Neural cell (in vitro differentiated cells): ENCODE data around the gene LYPD6.

Experiments used
- CTCF ChIP-seq: fragments of 450-650 bp; IDR thresholded peaks from 2 replicates; pipeline ENCODE4 v1.5.1; 2014; ENCODE audit warnings: antibody characterized with exemption, mild to moderate bottlenecking, moderate library complexity; ENCODE audit not compliant: poor library complexity, severe bottlenecking
- EZH2 ChIP-seq: fragments of 200-600, 300-800 bp; shearing (Covaris generic), sonication (generic); IDR thresholded peaks from 2 replicates; pipeline ENCODE4 v1.6.1; 2014; ENCODE audit warnings: antibody characterized with exemption, low read length, borderline replicate concordance, mild to moderate bottlenecking; ENCODE audit not compliant: insufficient read depth, poor library complexity, severe bottlenecking
- MXI1 ChIP-seq: fragments of 450-650 bp; conservative IDR thresholded peaks from 2 replicates; pipeline ENCODE4 v1.6.1; 2014; ENCODE audit warnings: antibody characterized with exemption, mild to moderate bottlenecking; ENCODE audit not compliant: poor library complexity, severe bottlenecking
- RAD21 ChIP-seq: fragments of 450-650 bp; conservative IDR thresholded peaks from 2 replicates; pipeline ENCODE4 v1.6.1; 2014; ENCODE audit warnings: antibody characterized with exemption, mild to moderate bottlenecking, moderate library complexity
- TF ChIP-seq, protein P1 (sequence below): IDR thresholded peaks from 2 replicates; pipeline ENCODE4 v1.6.1; 2012; ENCODE audit warnings: borderline replicate concordance

GRCh38 chr2:149342509-149342908 is 12.1 kb downstream of the LYPD6 start:
- TF ChIP-seq MXI1, result no peak
- TF ChIP-seq, protein P1, sequence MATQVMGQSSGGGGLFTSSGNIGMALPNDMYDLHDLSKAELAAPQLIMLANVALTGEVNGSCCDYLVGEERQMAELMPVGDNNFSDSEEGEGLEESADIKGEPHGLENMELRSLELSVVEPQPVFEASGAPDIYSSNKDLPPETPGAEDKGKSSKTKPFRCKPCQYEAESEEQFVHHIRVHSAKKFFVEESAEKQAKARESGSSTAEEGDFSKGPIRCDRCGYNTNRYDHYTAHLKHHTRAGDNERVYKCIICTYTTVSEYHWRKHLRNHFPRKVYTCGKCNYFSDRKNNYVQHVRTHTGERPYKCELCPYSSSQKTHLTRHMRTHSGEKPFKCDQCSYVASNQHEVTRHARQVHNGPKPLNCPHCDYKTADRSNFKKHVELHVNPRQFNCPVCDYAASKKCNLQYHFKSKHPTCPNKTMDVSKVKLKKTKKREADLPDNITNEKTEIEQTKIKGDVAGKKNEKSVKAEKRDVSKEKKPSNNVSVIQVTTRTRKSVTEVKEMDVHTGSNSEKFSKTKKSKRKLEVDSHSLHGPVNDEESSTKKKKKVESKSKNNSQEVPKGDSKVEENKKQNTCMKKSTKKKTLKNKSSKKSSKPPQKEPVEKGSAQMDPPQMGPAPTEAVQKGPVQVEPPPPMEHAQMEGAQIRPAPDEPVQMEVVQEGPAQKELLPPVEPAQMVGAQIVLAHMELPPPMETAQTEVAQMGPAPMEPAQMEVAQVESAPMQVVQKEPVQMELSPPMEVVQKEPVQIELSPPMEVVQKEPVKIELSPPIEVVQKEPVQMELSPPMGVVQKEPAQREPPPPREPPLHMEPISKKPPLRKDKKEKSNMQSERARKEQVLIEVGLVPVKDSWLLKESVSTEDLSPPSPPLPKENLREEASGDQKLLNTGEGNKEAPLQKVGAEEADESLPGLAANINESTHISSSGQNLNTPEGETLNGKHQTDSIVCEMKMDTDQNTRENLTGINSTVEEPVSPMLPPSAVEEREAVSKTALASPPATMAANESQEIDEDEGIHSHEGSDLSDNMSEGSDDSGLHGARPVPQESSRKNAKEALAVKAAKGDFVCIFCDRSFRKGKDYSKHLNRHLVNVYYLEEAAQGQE, result no peak
- no peak for TF ChIP-seq CTCF
- no peak for TF ChIP-seq RAD21
- no peak for TF ChIP-seq EZH2
